GM21381 (cell line): ENCODE measurements around the gene LETM1.

ENCODE experiments used
- ATAC-seq: cut with Tn5 transposase; IDR thresholded peaks from one replicate; pipeline ENCODE4 v1.9.1; 2021; ENCODE audit warnings: mild to moderate bottlenecking, moderate library complexity; ENCODE audit not compliant: unreplicated experiment

LETM1 gene

DNA sequence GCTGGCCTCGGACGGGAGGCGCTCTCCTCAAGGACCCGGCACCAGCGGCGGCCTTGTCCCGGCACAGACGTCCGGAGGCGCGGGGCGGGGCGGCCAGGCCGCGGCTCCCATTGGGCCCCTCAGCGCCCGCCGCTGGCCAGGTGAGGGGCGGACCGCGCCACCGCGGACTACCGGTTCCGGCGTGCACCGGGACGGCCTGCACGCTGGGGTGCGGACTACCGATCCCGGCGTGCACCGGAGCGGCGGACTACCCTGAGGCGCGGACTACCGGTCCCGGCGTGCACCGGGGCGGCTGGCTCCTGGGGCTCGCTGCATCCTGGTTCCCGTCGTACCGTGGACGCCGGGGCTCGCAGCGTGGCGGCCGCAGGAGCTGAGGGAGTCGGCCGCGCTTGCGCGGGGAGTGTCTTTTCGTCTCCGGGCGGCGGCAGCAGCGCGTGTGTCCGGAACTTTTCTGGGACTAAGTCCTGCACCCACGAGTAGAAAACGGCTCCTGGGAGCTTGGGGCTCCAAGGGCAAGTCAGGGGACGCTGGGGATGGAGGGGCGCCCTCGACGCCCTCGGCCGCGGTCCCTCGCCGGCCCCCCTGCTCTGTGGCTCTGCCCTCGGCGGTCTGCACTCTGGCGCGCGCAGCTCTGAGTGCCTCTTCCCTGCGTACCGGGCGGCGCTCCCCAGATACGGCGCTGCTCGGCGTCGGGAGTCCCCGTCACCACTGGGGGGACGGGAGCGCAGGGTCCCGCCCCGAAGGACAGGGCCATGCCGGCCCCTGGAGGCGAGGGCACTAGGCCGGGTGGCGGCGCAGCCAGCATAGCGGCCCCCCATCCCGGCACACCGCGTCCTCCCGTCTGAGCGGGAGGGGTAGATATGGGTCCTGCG, at the start of gene LETM1:
LETM1 (minus strand) TSS at position 86 of the 872 bp plus-strand sequence. CDS start 206 bp downstream, outside the sequence.
- ATAC-seq: peak; percentile 84

DNA sequence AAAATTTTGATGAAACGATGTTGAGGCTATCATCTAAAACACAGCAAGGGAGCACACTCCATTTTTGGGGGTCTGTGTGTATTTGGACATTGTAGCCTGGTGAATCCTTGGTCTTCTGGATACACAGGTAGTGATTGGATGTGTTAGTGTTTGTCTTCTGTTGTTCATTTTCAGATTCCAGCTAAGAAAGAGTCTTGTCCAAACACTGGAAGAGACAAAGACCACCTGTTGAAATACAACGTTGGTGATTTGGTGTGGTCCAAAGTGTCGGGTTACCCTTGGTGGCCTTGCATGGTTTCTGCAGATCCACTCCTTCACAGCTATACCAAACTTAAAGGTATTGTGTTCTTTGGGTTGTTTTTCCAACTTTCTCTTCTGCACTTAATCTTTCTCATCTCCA, 48.1 kb upstream of the LETM1 start:
- no peak for ATAC-seq

- no peak for ATAC-seq
These were observed 47.1 kb upstream of the LETM1 start for GRCh38 chr4:1903035-1903434.

- ATAC-seq: no peak
These were observed 46.3 kb upstream of the LETM1 start for GRCh38 chr4:1902243-1902642.

- no peak for ATAC-seq
These were observed 45.2 kb upstream of the LETM1 start for GRCh38 chr4:1901127-1901526.

DNA sequence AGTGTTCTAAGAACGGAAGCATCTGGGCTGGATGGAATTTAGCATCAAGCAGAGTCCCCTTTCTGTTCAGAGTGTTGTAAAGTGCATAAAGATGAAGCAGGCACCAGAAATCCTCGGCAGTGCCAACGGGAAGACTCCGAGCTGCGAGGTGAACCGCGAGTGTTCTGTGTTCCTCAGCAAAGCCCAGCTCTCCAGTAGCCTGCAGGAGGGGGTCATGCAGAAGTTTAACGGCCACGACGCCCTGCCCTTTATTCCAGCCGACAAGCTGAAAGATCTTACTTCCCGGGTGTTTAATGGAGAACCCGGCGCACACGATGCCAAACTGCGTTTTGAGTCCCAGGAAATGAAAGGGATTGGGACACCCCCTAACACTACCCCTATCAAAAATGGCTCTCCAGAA, 44.7 kb upstream of the LETM1 start:
- ATAC-seq: no peak

- ATAC-seq: no peak
These were observed 44.1 kb upstream of the LETM1 start for GRCh38 chr4:1900087-1900433.

DNA sequence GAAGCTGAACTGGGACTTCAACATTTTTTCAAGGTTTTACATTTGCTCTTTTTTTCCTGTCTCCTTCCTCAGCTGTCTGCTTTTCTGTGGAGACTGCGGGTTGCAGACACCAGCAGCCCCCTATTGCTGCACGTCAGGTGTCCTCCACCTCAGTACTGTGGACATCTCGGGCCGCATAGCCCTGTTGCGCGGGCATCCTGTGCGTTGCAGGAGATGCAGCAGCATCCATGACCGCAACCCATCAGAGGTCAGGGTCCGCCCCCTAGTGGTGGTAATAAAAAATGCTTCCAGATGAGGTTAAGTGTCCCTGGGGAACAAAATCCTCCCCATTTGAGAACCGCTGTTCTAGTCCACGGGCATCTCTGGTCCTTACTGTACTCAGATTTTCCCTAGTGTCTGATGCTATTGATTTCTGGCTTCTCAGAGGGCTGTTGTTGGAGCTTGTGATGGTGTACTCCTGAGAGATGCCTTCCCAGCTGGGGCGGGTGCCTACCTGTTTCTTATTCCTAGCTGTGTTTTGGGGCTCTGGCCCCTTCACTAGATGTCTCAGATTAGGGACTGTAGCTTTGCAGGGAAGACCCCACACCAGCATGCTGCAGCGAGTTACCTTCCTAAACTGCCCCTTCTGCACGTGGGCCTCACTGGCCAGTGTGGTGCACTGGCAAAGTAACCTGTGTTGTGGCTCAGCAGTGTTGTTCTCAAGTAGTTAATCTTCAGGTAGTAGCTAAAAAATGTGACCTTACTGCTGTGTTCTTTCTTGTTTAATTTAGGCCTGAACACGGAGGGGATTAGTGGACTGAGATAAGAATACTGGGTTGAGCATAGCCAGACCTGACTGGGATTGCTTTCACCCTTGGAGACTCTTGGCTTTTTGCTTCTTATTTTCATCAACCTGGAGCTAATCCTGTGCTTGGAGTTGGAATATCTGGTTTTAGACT, 43.5 kb upstream of the LETM1 start:
- ATAC-seq: peak; percentile 79

DNA sequence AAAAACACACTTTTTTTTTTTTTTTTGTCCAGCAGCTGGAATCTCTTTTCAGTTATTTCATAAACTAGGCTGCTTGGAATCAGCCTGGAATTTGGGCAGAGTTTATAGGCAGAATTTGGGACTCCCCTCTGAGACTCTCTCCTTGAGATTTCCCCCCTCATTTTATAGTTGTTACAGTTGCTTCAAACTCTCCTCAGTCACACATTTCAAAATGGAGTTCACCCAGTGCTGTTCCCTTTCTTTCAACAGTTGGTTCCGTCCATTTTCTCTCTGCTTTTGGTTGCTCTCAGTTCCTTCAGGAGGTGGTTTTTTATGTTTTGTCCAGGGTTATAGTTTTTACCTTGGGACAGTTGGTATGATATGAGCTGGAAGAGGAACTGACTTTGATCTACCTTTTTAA, 42.7 kb upstream of the LETM1 start:
- ATAC-seq: no peak

- ATAC-seq: no peak
These were observed 42.1 kb upstream of the LETM1 start for GRCh38 chr4:1898007-1898406.

DNA sequence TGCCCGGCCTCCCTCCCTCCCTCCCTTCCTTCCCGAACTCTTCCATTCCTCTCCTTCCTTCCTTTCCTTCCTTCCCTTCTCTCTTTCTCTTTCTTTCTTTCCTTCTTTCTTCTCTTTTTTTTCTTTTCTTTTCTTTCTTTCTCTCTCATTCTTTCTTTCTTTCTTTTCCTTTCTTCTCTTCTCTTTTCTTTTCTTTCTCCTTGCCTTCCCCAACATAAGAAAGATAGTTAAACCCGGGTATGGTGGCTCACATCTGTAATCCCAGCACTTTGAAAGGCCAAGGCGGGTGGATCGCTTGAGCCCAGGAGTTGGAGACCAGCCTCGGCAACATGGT, 40.7 kb upstream of the LETM1 start:
- ATAC-seq: no peak

GRCh38 chr4:1895971-1896657, 40.2 kb upstream of the LETM1 start:
- ATAC-seq: no peak

DNA sequence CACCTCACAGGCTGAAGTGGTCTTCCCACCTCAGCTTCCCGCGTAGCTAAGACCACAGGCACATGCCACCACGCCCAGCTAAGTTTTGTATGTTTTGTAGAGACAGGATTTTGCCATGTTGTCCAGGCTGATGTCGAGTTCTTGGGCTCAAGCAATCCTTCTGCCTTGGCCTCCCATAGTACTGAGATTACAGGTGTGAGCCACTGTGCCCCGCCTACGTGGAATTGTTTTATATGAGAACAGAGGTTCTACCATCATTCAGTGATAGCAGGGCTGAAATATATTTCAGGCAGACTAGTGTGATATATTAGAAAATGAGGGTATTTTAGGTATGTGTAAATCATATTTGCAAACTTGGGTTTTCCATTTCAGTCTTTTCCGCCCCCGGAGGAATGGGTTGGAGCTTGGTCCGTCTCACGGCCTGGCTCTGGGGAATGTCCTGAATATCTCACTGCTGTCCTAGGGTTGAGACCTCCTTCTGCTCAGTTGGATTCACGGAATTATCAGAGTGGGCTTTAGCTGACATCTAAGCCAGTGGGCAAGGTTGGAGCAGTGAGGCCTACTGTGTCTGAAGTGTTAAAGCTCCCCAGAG, 35.1 kb upstream of the LETM1 start:
- no peak for ATAC-seq

- no peak for ATAC-seq
These were observed 31.1 kb upstream of the LETM1 start for GRCh38 chr4:1887052-1887451.

GRCh38 chr4:1885414-1885813, 29.5 kb upstream of the LETM1 start:
- no peak for ATAC-seq

DNA sequence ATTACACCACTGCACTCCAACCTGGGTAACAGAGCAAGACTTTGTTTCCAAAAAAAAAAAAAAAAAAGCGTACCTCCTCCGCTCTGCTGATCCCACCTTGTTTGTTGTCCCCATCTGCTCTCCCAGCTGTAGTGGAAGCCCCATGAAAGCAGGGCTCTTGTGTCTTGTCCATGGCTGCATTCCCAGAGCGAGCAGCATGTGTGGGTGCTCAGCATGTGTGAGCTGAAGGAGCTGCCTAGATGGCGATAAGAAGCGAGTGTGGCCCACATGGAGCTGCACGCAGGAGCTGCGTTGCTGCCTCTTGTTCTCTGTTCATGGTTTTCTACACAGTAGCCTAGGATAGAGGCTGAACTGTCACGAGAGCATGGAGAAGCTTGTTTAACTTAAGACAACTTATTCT, 27.6 kb upstream of the LETM1 start:
- ATAC-seq: no peak

DNA sequence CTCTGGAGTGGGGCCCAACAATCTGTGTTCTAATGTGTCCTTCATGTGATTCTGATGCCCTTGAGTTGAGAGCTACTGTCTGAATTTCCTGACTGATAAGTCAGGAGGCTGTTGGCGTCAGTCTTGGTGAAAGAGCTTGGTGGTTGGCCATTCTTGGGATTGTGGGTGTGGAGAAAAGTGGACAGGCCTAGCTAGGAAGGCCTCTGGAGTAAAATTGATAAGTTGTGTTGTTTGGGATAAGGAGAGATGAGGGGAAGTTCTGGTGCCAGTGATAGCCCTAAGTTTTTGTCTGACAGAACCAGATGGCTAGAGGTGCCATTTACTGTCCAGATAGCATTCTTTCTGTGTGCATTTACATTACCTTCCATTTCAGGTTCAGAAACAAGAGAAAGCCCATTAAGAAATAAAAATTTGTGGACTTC, 26.9 kb upstream of the LETM1 start:
- no peak for ATAC-seq

GRCh38 chr4:1880332-1880731, 24.4 kb upstream of the LETM1 start:
- no peak for ATAC-seq

GRCh38 chr4:1879485-1879884, 23.5 kb upstream of the LETM1 start:
- ATAC-seq: no peak

- no peak for ATAC-seq
These were observed 18.2 kb upstream of the LETM1 start for GRCh38 chr4:1874201-1874600.

- no peak for ATAC-seq
These were observed 17.8 kb upstream of the LETM1 start for GRCh38 chr4:1873776-1874175.
